Measurements from ENCODE around the gene ACSL5. TPM values are rescaled to one million over a fixed set of nuclear protein-coding genes. Genes with fewer than 3 reads are reported as not detected.

The ACSL5 gene
- total RNA-seq, 1 experiment from 2014 or later, result not detected

DNA sequence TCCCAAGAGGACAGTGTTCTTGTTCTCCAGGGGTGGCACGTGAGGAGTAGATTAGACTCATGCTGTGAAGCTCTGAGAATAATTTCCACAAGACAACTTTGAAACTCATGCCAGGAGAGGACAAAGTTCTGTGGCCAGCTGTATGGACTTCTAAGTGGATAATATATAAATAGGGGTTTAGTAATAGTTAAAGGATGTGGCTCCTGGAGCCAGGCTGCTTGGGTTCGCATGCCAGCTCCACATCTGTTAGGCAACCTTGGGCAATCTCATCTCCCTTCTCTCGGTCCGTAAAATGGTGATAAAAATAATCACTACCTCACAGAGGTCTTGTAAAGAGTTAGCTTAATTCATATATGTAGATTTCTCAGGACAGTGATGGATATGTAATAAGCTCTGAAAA, 35.8 kb downstream of the ACSL5 start:
- Mint-ChIP-seq H3K27ac (no peak overlapping the region), H3K4me1 (no peaks in the 10 kb centered on the region), H3K27me3 (ENCODE audit: low read depth) (peaks cover 13% of the 10 kb centered on the region), H3K36me3 (ENCODE audit: insufficient read depth in 1 of 3, low read depth in 3 of 3) (no peaks in the 10 kb centered on the region), H3K4me3 (no peak overlapping the region), H3K9me3 (no peaks in the 10 kb centered on the region)
- Histone ChIP-seq H4K8ac (replicated peaks; ENCODE audit: insufficient read length, low read depth, low read length) (no peak overlapping the region), H3K9ac (ENCODE audit: extremely low read depth, insufficient read length, low read length) (no peak overlapping the region), H2BK15ac (ENCODE audit: low read depth, low read length) (no peak overlapping the region), H3K18ac (ENCODE audit: insufficient read length, low read depth, low read length) (no peak overlapping the region), H3K23me2 (ENCODE audit: insufficient read length, low read depth, low read length, poor library complexity, severe bottlenecking) (no peaks in the 10 kb centered on the region), H3K4me1 (ENCODE audit: insufficient read depth, low read length) (no peaks in the 10 kb centered on the region), H2BK12ac (ENCODE audit: insufficient read length, low read depth, low read length) (no peak overlapping the region), H2BK120ac (ENCODE audit: low read depth, low read length, poor library complexity, severe bottlenecking) (no peak overlapping the region), H3T11ph (ENCODE audit: low read length) (no peak overlapping the region), H2BK20ac (ENCODE audit: low read depth, low read length, poor library complexity, severe bottlenecking) (no peak overlapping the region), H3K79me2 (ENCODE audit: insufficient read depth, low read length) (no peaks in the 10 kb centered on the region), H3K4ac (ENCODE audit: low read depth, low read length) (no peak overlapping the region), H3K56ac (ENCODE audit: insufficient read length, low read depth, low read length) (no peak overlapping the region), H3K4me2 (ENCODE audit: insufficient read depth, insufficient read length, low read length) (no peak overlapping the region), H3K79me1 (ENCODE audit: insufficient read depth, low read depth, low read length, poor library complexity, severe bottlenecking) (no peaks in the 10 kb centered on the region), H3K9me3 (ENCODE audit: control insufficient read depth, low read depth, low read length) (no peaks in the 10 kb centered on the region), H3K14ac (ENCODE audit: insufficient read depth, low read length) (no peak overlapping the region), H3K27ac (ENCODE audit: insufficient read length, low read depth, low read length) (no peak overlapping the region), H3K27me3 (ENCODE audit: insufficient read depth, low read length) (no peaks in the 10 kb centered on the region), H2AK5ac (ENCODE audit: insufficient read length, low read length) (no peak overlapping the region), H3K23ac (ENCODE audit: insufficient read length, low read depth, low read length) (no peak overlapping the region), H4K5ac (ENCODE audit: insufficient read length, low read depth, low read length) (no peak overlapping the region), H4K20me1 (ENCODE audit: control insufficient read depth, insufficient read depth, insufficient read length) (no peaks in the 10 kb centered on the region), H2BK5ac (ENCODE audit: insufficient read length, low read length) (no peak overlapping the region), H2AFZ (ENCODE audit: low read length) (no peak overlapping the region), H4K91ac (ENCODE audit: insufficient read length, low read depth, low read length) (no peak overlapping the region)
- DNase-seq, result no peak
- no CpG with 5 or more reads among the region's 4 CpGs for WGBS (ENCODE audit: extremely low coverage, insufficient read length, low lambda C conversion rate)
- TF ChIP-seq, protein P1, sequence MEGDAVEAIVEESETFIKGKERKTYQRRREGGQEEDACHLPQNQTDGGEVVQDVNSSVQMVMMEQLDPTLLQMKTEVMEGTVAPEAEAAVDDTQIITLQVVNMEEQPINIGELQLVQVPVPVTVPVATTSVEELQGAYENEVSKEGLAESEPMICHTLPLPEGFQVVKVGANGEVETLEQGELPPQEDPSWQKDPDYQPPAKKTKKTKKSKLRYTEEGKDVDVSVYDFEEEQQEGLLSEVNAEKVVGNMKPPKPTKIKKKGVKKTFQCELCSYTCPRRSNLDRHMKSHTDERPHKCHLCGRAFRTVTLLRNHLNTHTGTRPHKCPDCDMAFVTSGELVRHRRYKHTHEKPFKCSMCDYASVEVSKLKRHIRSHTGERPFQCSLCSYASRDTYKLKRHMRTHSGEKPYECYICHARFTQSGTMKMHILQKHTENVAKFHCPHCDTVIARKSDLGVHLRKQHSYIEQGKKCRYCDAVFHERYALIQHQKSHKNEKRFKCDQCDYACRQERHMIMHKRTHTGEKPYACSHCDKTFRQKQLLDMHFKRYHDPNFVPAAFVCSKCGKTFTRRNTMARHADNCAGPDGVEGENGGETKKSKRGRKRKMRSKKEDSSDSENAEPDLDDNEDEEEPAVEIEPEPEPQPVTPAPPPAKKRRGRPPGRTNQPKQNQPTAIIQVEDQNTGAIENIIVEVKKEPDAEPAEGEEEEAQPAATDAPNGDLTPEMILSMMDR (conservative IDR thresholded peaks at IDR 0.05), result no peak

All from H9 (cell line).